Thyroid gland (tissue), 4 donors: Measurements from ENCODE around the gene GBGT1.

Source experiments
- CTCF ChIP-seq, 6 experiments: fragments of 200-600 bp in 3 of 6; fragments of 450-650 bp in 3 of 6; sonication (generic) in 3 of 6; IDR thresholded peaks; one replicate each; pipeline ENCODE4 v1.5.1; 2016 to 2019; ENCODE audit warnings: antibody characterized with exemption in 6 of 6, mild to moderate bottlenecking in 2 of 6, inconsistent platforms in 1 of 6, moderate library complexity in 1 of 6
- POLR2A ChIP-seq, 2 donors: fragments of 450-650 bp; IDR thresholded peaks; one replicate each; pipeline ENCODE4 v1.6.1; 2017; ENCODE audit warnings: antibody characterized with exemption in 2 of 2, mild to moderate bottlenecking in 2 of 2, moderate library complexity in 1 of 2

- no peak for TF ChIP-seq CTCF (IDR thresholded peaks at IDR 0.05)
- no peak for TF ChIP-seq POLR2A (IDR thresholded peaks at IDR 0.05)
These were observed 4.7 kb upstream of the GBGT1 start for GRCh38 chr9:133168432-133168831.
